ENCODE measurements around the gene MAD1L1. TPM values are rescaled to one million over a fixed set of nuclear protein-coding genes. Genes with fewer than 3 reads are reported as not detected.

Gene MAD1L1
- total RNA-seq, 1 experiment from 2014 or later = 38.5 TPM

DNA sequence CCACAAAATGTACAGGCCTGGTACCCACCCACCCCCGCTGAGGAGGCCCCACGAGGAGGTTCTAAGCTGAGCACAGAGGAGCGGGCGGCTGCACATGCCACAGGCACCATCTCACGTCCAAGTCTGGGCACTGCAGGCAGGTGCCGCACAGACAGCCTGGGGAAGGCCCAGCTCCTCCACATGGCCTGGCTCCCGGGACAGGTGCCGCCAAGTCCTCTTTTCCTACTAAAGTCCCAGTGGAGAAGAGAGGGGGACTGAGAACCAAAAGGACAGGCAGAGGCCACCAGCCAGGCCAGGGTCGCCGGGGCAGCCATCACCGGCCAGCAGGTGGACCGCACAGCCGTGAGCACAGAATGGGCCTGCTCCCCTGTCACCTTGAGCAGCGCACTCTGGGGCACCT lies 91.1 kb downstream of the MAD1L1 start:
- CTCF ChIA-PET = no interaction called here
- Histone ChIP-seq H3K4me2 (ENCODE audit: low read length) (no peak overlapping the region), H3K27me3 (ENCODE audit: insufficient read depth, low read length) (no peaks in the 10 kb centered on the region)

More for the DNA sequence above, 91.1 kb downstream of the MAD1L1 start:
- no peak overlapping the region for H3K9ac ChIP-seq (ENCODE audit: low read length)
- intact Hi-C loops (cut with micrococcal nuclease) = no loop called here
- no TSS peak for BruUV-seq (replicated peaks)
- no peaks in the 10 kb centered on the region for H3K4me1 ChIP-seq (ENCODE audit: control insufficient read depth in 1 of 2, insufficient read depth in 2 of 2, low read length in 2 of 2)
- no peaks in the 10 kb centered on the region for H4K20me1 ChIP-seq (ENCODE audit: insufficient read depth)
- DNase-seq (ENCODE audit: low read depth, low spot score) (no peak), ATAC-seq (no peak)
- H3K4me3 ChIP-seq (replicated peaks in 1 of 2; ENCODE audit: low read depth in 1 of 2, low read length in 2 of 2) = no peak overlapping the region
- ChIA-PET RAD21 (ENCODE audit: low non-redundant PET in 1 of 2, low total read pairs in 2 of 2, uncharacterized antibody in 2 of 2, unreplicated experiment in 2 of 2) (no interaction called here), POLR2A (no interaction called here)
- H3K9me3 ChIP-seq (ENCODE audit: control insufficient read depth in 1 of 2, insufficient read depth in 1 of 2, low read depth in 1 of 2, low read length in 2 of 2) = no peaks in the 10 kb centered on the region
- no peak for TF ChIP-seq MAX (IDR thresholded peaks at IDR 0.05)
- TF ChIP-seq EGR1 (IDR thresholded peaks at IDR 0.05; ENCODE audit: low read depth) = no peak
- TF ChIP-seq EZH2phosphoT487 (IDR thresholded peaks at IDR 0.05; ENCODE audit: borderline replicate concordance) = no peak
- no peak for TF ChIP-seq POLR2AphosphoS5 (IDR thresholded peaks at IDR 0.05; ENCODE audit: low read depth, low read length)
- TF ChIP-seq SP1 (IDR thresholded peaks at IDR 0.05; ENCODE audit: low read depth) = no peak
- TF ChIP-seq EZH2 (IDR thresholded peaks at IDR 0.05) = no peak
- no peak for TF ChIP-seq ZNF274 (IDR thresholded peaks at IDR 0.05; ENCODE audit: low read depth, low read length)
- no peak for TF ChIP-seq CEBPB (IDR thresholded peaks at IDR 0.05; ENCODE audit: low read depth)
- no peak for TF ChIP-seq JUND (IDR thresholded peaks at IDR 0.05)
- no peak for TF ChIP-seq RAD21 (IDR thresholded peaks at IDR 0.05; ENCODE audit: low read depth)
- no peak for TF ChIP-seq CBX3 (IDR thresholded peaks at IDR 0.05; ENCODE audit: low read depth)
- TF ChIP-seq SRF (IDR thresholded peaks at IDR 0.05; ENCODE audit: low read depth) = no peak
- no peak for TF ChIP-seq ZBTB33 (IDR thresholded peaks at IDR 0.05; ENCODE audit: extremely low read depth, insufficient replicate concordance, low read length)
- no peak for TF ChIP-seq ZFX (IDR thresholded peaks at IDR 0.05)
- TF ChIP-seq REST (IDR thresholded peaks at IDR 0.05; ENCODE audit: low read depth) = no peak
- no peak for TF ChIP-seq YY1 (IDR thresholded peaks at IDR 0.05; ENCODE audit: extremely low read depth, insufficient replicate concordance, low read depth, low read length)
- no peak for TF ChIP-seq ATF3 (IDR thresholded peaks at IDR 0.05)
- no peaks in the 10 kb centered on the region for H3K9me2 ChIP-seq (ENCODE audit: insufficient read depth)
- no peaks in the 10 kb centered on the region for H3K79me2 ChIP-seq (ENCODE audit: insufficient read depth, low read length)
- H3K36me3 ChIP-seq (ENCODE audit: control insufficient read depth in 1 of 2, insufficient read depth in 2 of 2, low read length in 2 of 2) = peaks cover 0 to 4% of the 10 kb centered on the region in 2 experiments; a peak in 1 of 4 replicates
- H2AFZ ChIP-seq (ENCODE audit: low read depth, low read length, poor library complexity, severe bottlenecking) = no peak overlapping the region
- no peak overlapping the region for H3K27ac ChIP-seq (ENCODE audit: low read depth, low read length)
